Hematopoietic multipotent progenitor cell treated with erythropoietin and hydrocortisone succinate and interleukin-3 and kit ligand, for 15 days (in vitro differentiated cells): ENCODE results near the gene INO80E.
"Not testable (repeated sequence)": the region's sequence is repeated elsewhere in the genome, so short reads cannot be mapped to it uniquely, and the experiment has no call there.

Source experiments
- DNase-seq: peaks from one replicate; pipeline ENCODE4 v3.0.0-alpha.2; 2015; ENCODE audit warnings: low spot score

The INO80E gene, protein sequence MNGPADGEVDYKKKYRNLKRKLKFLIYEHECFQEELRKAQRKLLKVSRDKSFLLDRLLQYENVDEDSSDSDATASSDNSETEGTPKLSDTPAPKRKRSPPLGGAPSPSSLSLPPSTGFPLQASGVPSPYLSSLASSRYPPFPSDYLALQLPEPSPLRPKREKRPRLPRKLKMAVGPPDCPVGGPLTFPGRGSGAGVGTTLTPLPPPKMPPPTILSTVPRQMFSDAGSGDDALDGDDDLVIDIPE

DNA sequence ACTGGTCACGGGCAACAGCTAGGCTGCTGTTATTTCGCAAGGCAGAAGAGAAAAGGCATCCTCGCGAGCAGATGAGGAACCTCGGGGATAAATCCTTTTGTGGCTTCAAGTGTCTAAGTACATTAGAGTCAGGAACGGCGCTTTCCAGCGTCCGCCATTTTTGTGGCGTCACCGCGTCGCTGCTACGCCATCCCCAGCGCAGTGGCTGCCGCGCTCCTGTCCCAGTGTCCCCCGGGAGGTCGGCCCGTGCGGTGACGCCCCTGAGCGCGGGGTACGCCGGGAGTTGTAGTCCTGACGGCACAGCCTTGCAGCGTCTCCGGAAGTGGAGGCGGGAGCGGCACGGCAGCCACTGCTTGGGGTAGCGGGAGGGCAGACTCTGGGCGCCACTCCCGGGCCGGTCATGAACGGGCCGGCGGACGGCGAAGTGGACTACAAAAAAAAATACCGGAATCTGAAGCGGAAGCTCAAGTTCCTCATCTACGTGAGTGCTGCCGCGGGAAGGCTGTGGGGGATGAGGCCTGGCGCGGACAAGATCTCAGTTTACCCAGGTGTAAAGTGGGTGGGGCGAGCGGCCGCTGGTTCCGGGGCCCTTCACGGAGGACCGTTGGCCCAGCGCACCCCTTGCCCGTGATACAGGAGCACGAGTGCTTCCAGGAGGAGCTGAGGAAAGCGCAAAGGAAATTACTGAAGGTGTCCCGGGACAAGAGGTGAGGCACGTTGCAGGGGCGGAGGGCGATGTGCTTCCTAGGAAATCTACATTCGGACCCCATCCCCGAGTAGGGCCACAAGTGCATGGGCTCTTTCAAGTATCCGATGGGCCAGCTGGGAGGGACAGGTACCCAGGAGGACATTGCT lies at the start of gene INO80E:
INO80E (plus strand) TSS at position 331 of the 855 bp plus-strand sequence; CDS start at position 401, 70 bp downstream.
- DNase-seq = peak; percentile 98

DNA sequence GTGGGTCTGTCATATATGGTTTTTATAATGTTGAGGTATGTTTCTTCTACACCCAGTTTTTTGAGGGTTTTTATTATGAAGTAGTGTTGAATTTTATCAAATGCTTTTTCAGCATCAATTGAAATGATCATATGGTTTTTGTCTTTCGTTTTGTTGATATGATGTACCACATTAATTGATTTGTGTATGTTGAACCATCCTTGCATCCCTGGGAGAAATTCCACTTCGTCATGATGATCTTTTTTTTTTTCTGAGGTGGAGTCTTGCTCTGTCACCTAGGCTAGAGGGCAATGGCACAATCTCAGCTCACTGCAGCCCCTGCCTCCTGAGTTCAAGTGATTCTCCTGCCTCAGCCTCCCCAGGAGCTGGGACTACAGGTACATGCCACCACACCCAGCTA lies 48.1 kb upstream of the INO80E start:
- no peak for DNase-seq

DNA sequence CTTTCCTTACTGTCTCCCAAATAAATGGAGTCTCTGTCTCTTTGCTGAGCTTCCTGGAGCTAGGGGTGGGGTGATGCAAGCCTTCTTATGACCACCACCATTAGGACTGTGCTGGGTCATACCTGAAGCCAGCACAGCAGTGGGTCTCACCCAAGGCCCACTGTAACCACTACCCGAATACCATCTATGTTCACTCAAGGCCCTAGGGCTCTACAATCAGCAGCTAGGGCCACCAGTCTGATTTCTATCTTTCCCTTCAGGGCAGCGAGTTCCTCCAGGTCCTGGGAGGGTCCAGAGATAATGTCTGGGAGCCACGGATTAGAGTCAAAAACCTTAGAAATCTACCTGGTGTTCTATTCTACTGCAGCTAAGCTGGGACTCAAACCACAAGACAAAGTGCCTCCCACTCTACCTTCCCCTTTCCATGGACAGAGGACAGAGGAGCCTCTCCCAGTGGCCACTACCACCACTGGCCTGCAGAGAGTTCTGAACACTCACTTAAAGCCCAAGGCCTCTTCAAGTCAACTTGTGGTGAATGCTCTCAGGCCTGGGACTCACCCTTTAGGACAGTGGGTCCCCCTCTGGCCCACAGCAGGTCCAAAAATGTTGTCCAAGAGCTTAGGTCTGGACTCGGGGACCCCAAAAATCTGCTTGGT lies 45.1 kb upstream of the INO80E start:
- no peak for DNase-seq

DNA sequence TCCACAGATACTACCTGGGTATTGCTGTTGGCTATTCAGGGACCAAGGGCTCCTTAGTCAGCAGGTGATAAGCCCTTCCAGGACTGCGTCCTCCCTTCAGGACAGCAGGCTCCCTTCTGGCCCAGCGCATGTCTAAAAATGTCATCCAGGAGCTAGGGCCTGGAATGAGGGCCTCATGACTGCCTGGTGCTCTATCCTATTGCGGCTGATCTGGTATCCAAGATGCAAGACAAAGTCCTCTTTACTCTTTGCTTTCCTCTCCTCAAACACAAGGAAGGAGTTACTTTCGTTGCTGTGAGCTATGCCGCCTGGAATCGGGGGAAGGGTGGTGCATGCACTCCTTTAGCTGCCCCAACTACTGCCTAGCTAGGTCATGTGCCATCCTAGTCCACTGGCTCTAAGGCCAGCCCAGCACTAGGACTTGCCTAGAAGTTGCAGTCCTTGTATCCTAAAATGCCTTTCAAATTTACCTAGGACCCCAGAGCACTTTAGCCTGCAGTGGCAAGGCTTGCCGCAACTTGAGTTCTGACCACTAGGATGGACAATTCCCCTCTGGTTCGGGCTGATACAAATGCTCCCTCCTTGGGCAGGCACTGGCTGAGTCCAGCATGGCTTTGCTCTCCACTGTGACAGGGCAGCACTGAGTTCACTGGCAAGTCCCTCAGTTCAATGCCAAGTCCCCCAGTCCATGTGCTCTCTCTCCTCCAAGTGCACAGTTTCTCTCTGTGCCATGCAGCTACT lies 44.2 kb upstream of the INO80E start:
- DNase-seq = no peak

DNA sequence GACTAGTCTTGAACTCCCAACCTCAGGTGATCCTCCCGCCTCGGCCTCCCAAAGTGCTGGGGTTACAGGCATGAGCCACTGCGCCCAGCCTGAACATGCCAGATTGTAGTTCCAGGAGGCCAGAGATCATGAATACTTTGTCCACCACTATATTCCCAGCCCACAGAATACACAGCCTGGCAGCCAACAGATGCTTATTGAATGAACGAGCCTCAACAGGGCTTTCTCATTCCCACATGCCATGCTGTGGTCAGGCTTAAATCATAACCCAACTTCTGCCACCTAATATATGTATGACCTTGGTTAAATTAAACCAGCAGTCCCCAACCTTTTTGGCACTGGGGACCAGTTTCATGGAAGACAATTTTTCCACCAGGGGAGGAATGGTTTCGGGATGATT lies 37.3 kb upstream of the INO80E start:
- DNase-seq = no peak

DNA sequence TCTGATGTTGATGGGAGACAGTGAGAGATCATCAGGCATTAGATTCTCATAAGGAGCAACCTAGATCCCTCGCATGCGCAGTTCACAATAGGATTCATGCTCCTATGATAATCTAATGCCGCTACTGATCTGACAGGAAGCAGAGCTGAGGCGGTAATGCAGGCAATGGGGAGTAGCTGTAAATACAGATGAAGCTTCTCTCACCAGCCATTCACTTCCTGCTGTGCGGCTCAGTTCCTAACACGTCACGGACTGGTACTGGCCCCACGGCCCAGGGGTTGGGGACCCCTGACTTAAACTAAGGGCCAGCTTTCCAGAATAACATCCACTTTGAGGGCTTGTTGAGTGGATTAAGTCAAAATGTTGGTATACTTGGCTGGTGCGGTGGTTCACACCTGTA lies 36.7 kb upstream of the INO80E start:
- no peak for DNase-seq

DNA sequence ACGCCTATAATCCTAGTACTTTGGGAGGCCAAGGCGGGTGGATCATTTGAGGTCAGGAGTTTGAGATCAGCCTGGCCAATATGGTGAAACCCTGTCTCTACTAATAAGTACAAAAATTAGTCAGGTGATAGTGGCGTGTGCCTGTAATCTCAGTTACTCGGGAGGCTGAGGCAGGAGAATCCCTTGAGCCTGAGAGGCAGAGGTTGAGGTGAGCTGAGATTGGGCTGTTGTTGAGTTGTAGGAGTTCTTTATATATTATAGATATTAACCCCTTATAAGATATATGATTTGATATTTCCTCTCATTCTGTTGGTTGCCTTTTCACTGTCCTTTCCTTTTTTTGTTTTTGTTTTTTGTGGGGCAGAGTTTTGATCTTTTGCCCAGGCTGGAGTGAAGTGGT lies 36.2 kb upstream of the INO80E start:
- DNase-seq = not testable (repeated sequence)

DNA sequence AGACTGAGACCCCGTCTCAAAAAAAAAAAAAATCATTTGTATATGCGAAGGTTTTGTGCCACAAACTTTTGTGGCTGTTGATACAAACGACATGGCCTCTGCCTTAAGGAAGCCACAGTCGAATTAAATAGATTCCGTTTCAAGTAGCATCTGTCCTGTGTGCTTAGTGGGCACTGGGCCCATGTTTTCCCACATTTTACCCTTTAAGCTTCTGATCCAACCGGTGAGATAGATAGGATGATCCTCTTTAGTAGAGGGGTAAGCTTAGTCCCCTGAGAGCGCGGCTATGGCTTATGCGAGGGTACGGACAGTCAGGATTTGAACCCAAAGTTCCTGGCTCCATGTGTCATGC lies 34.9 kb upstream of the INO80E start:
- DNase-seq = no peak

DNA sequence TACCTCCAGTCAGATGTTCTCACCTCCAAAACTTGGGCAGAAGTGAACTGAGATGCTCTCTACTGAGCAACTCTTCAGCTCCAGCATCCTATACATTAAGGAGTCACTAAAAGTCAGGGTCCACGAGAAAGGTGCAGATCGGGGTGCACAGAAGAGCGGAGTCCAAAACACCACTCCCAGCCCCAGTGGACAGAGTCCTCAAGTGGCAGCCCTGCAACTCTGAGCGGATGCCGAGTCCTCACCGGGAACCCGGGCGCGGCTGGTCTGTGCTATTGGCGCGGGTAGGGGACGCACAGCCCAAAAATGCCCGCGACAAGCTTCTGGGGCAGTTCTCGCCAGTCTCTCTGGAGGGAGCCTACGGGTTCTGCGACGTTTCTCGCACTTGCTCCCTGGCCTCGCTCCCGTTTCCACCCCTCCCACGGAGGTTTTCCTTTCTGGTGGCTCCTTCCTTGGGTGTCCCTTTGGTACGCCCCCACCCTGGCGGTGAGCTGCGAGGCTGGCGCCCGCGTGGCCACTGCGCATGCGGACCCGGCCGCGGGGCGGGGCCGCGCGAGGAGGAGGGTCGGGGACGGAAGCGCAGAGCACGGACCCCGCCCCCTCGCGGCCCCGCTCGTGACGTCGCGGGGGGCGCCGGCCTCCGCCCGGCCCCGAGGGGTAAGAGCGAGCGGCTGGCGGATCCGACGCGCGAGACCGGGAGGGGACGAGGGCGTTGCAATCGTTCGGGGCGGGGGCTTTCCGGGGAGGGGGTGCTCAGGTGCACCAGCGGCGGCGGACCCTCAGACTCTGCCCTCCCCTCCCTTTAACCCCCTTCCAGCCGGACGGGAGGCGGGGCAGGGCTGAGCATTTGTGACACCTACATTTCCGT lies 34.3 kb upstream of the INO80E start, which contains the start of gene TMEM219:
TMEM219 (plus strand) TSS at position 601 of the 865 bp plus-strand sequence. CDS start 1,065 bp downstream, outside the sequence.
- peak; percentile 75 for DNase-seq

DNA sequence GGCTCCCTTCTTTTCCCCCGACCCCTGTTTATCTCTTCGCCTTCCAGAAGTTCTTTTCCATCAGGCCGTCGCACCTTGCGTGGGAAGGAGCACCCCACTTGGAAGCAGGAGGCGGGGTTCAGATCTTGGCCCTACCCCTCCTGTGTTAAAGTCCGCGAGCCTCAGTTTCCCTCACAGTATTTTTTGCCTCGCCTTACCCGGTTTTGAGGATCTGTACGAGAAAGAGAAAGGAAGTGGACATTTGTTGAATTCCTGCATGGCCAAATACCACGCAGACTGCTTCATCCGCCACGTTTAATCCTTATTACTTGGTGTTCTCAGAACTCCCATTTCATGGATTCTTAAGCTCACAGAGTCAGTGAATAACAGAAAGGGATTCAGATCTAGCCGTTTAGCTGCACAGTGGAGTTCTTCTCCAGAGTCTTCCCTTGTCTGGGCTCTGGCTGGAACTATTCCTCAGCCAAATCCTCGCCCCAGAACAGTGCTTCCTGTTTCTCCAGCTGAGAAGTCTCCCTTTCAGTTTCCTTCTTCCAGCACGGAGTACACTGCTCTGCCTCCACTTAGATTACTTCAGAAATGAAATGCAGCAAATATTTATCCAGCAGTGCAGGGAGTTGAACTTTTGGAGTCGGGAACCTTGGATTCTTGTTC lies 33.6 kb upstream of the INO80E start:
- no peak for DNase-seq

DNA sequence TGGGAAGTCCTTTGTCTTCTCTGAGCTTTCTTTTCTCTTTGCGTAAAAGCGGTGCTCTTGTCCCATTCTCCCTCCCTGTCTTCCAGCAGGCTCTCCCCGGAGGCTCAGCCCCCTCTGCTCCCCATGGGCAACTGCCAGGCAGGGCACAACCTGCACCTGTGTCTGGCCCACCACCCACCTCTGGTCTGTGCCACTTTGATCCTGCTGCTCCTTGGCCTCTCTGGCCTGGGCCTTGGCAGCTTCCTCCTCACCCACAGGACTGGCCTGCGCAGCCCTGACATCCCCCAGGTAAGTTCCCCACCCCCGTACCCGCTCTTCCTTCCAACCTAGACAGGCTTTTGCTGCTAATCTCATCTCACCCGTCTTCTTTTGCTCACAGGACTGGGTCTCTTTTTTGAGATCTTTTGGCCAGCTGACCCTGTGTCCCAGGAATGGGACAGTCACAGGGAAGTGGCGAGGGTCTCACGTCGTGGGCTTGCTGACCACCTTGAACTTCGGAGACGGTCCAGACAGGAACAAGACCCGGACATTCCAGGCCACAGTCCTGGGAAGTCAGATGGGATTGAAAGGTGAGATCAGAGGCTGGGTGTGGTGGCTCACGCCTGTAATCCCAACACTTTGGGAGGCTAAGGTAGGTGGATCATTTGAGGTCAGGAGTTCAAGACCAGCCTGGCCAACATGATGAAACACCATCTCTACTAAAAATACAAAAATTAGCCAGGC lies 32.9 kb upstream of the INO80E start:
- DNase-seq = no peak

DNA sequence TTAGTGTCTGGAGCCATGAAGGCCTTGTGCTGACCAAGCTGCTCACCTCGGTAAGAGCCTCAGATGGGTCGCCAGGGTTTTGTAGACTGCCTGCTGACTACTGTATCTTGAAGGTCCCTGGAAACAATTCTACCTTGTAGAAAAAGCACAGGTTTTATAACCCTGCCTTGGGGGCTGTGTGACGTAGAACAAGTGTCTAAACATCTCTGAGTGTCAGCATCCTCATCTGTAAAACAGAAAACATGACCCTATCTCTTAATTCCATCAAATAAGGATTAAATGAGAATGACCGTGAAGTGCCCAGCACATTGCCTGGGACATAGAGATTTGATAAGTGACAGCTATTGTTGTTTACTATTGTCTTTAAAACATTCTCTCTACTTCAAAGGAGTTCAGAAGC lies 27.8 kb upstream of the INO80E start:
- DNase-seq = no peak

DNA sequence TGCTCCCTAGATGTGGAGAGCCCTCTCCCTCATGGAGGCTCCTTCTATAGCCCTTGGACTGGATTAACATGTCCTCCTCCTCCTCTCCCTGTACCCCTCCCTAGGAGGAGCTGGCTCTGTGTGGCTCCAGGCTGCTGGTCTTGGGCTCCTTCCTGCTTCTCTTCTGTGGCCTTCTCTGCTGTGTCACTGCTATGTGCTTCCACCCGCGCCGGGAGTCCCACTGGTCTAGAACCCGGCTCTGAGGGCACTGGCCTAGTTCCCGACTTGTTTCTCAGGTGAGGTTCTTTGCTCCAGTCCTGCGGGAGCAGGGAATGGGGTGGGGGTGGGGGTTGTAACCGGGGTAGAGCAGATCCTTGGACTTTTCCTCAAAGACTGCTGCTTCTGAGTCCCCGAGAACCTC lies 24.7 kb upstream of the INO80E start:
- no peak for DNase-seq

DNA sequence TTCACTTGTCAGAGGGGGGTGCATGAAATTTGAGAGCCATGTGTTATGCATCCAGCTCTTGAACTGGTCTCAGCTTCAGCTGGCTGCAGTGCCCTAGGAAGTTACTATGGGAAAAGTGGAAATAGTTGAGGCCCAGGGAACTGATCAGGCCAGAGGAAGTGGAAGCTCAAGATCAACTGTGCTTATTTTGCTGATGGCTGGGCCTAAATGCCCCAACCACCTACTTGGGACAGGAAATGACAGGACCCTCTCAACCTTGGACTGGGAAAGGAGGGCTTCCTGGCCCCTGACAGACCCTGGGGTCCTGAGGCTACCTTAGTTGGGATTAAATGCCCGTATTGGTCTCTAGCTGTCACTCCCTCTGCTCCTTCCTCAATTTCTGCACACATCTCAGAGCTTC lies 23.5 kb upstream of the INO80E start:
- DNase-seq = no peak

DNA sequence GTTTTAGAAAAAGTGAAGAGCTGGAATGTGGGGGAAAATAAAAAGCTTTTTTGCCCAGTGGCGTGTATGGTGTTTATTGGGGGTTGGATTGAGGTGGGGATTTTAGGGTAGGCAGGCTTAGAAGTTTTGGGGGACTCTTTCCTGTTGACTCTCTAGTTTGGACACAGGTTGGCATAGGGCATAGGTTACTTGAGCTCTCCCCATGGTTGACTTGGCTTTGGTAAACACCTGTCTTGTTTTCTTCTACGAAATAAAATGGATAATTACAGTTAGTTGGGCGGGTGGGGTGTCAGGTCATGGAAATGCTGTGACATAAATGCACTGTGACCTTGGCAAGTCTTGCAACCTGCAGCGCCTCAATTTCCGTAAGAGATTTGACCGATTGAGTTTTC lies 23.1 kb upstream of the INO80E start:
- no peak for DNase-seq

DNA sequence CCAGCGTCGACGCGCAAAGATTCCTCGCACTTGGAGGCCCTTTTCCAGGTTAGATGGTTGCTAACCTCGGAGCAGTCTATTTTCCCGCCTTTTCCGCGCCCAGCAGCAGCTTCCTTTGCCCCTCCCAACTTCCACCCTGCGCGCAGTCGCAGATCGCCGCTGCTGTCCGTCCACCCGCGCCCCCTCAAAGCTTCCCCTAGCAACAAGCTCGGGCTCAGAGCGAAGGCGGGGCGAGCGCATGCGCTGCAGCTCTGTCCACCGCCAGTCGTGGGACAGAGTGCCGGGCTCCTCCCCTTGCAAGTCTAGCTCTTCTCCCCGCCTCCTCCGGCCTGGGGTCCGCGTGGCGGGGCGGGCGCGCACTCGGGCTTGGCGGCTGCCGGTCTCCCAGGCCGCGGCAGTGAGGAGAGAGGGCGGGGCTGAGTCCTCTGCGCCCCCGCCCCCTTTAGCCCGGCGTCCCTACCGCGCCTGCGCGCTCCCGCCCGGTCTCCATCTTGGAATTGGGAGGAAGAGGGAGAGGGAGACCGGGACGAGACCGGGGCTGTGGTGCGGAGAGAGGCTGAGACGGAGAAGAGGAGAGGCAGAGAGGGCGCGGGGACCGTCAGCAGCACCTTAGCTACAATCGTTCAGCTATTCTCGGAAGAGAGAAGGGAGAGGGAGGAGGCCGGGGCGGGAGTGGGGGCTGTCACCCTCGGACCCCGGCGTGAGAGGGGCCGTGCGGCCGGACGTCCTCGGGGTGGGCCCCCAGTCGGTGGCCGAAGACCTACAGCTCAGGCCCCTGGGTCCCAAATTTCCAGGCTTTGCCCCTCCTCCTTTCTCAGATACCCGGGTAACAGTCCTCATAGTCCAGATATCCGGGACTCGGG lies 22.4 kb upstream of the INO80E start, which contains the start of gene TAOK2:
TAOK2 (plus strand) TSS at position 485 of the 863 bp plus-strand sequence. CDS start 3,905 bp downstream, outside the sequence.
- peak; percentile 90 for DNase-seq

DNA sequence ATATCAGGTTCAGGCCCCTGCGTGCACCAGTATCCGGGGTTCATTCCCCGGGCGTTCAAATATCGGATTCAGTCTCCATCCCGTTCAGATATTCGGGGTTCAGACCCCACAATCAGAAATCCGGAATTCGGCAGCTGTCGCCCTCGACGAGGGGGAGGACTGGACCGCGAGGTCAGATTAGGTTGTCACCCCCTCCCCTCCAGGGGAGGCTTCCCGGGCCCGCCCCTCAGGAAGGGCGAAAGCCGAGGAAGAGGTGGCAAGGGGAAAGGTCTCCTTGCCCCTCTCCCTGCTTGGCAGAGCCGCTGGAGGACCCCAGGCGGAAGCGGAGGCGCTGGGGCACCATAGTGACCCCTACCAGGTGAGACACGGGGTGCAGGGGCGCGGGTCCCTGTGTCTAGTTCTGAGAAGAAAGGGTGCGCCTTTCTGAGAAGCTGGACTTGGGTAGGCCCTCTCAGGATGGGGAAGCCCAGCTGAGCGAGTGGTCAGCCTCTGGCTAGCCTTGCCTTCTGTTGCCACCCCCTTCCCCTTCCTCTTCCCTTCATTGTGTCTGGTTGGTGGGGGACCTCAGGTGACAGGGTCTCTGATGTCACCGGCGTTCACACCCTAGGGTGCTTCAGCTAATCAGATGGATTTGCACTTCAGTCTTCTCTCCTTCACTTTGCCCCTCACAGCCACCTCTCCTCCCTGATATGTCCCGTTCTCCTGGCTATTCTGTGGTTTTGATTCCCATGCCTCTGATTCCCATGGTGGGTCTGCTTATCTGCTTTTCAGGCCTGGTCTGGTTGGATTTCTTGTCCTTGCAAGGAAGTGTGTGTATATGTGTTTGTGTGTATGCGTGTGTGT lies 21.5 kb upstream of the INO80E start:
- no peak for DNase-seq

DNA sequence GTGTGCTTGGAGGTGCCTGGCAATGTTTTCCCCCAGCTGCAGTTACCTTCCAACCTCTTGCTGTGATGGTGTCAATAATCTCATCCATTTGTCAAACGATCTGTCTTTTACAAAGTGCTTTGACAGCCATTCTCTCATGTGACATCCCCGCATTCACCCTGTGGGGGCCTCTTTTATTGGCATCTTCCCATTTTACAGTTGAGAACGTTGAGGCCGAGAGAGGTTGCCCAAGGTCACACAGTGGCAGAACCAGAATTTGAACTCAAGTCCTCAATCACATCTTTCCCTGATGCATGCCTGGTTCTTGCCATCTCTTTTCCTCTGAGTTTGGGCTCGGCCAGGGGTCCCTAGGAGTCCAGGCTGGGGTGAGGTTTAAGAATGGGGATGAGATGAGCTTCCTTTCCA lies 20.9 kb upstream of the INO80E start:
- DNase-seq = no peak
